HG03039 (cell line): ENCODE data around the gene SMIM10.
"Not testable (repeated sequence)": the region's sequence is repeated elsewhere in the genome, so short reads cannot be mapped to it uniquely, and the experiment has no call there.

Source experiments
- ATAC-seq: cut with Tn5 transposase; IDR thresholded peaks from one replicate; pipeline ENCODE4 v1.9.1; 2021; ENCODE audit warnings: mild to moderate bottlenecking, moderate library complexity; ENCODE audit not compliant: unreplicated experiment

The SMIM10 gene

DNA sequence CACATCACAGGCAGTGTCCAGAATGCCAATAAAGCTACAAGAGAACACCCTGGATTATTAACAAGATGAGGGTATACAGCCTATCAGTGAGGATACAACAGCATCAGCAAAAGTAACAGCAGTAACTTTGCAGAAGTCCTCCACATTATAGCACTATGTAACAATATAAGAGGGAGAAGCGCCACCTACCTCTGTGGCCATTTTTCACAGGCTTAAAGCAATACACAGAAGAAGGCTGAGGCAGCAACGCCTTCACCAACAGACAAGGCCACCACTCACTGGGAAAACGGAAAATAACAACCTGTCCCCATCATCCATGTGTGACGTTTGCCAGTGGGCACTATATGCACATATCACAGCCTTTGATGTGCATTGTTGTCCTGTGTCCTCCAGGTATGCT lies 19.0 kb downstream of the SMIM10 start:
- no peak for ATAC-seq

- no peak for ATAC-seq
These were observed 20.1 kb downstream of the SMIM10 start for GRCh38 chrX:135010921-135011320.

GRCh38 chrX:135015523-135016245 lies 24.9 kb downstream of the SMIM10 start:
- no peak for ATAC-seq

GRCh38 chrX:135019890-135020289 lies 29.1 kb downstream of the SMIM10 start:
- not testable (repeated sequence) for ATAC-seq

GRCh38 chrX:135023791-135024190 lies 33.0 kb downstream of the SMIM10 start:
- ATAC-seq: not testable (repeated sequence)

- ATAC-seq: no peak
These were observed 33.7 kb downstream of the SMIM10 start for GRCh38 chrX:135024526-135024925.

GRCh38 chrX:135030207-135030963 lies 39.6 kb downstream of the SMIM10 start:
- ATAC-seq: not testable (repeated sequence)

DNA sequence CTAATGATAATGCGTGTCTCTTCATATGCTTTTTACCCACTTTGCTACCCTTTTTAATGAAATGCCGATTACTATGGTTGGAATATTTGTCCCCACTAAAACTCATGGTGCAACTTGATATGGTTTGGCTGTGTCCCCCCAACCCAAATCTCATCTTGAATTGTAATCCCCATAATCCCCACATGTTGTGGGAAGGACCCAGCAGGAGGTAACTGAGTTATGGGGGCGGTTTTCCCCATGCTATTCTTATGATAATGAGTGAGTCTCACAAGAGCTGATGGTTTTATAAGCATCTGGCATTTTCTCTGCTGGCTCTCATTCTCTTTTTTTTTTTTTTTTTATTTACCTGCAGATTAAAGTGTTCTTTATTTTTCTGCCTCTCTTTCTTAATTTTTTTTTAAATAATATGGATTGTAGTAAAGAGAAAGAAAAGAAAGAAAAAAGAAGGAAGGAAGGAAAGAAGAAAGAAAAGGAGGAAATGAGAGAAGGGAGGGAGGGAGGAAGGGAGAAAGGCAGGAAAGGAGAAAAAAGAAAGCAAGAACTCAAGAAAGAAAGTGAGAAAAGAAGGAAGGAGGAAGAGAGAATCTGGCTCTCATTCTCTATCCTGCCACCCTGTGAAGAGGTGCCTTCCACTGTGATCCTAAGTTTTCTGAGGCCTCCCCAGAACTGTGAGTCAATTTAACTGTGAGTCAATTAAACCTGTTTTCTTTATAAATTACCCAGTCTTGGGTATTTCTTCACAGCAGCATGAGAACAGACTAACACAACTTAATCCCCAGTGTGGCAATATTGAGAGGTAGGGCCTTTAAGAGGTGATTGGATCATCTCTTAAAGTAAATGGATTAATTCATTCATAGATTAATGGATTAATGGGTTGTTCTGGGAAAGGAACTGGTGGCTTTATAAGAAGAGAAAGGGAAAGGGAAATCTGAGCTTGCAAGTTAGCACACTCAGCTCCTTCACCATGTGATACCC lies 50.6 kb downstream of the SMIM10 start:
- ATAC-seq: not testable (repeated sequence)
